Measurements from ENCODE around the gene SLC34A1.

Gene SLC34A1

GRCh38 chr5:177363565-177363964, 20.7 kb upstream of the SLC34A1 start:
- peaks cover 0 to 64% (median 53%) of the 10 kb centered on the region in 4 experiments for H3K4me1 ChIP-seq (ENCODE audit: control extremely low read depth in 1 of 4, control insufficient read depth in 4 of 4, insufficient read depth in 4 of 4, low read length in 3 of 4)
- ChIA-PET POLR2A (no interaction called here), CTCF (interaction anchor here (1.0 to 3.0 kb wide), 6 partner anchors 10 to 40 kb away, joined by 3 to 13 read pairs (median 4); no protein-coding TSS in a partner anchor)
- H3K27ac ChIP-seq (ENCODE audit: insufficient read depth in 1 of 2, low read depth in 1 of 2, low read length in 2 of 2, poor library complexity in 1 of 2, severe bottlenecking in 2 of 2), result no peak overlapping the region
- peak overlapping the region in 3 of 7 experiments; percentile 57 to 74 (median 64) for H3K4me3 ChIP-seq (ENCODE audit: control insufficient read depth in 1 of 7, extremely low read depth in 1 of 7, insufficient read depth in 4 of 7, low read depth in 2 of 7, low read length in 6 of 7)
- WGBS (ENCODE audit: insufficient coverage), result 59% methylated on average over 3 of the region's 10 CpGs
- no peaks in the 10 kb centered on the region for H3K27me3 ChIP-seq (replicated peaks in 2 of 5; ENCODE audit: control insufficient read depth in 4 of 5, insufficient read depth in 5 of 5, low read length in 4 of 5)
- no peak for DNase-seq
- no peaks in the 10 kb centered on the region for H3K9me3 ChIP-seq (ENCODE audit: control extremely low read depth in 1 of 5, control insufficient read depth in 4 of 5, insufficient read depth in 2 of 5, low read depth in 1 of 5, low read length in 4 of 5)
- peaks cover 2 to 33% (median 19%) of the 10 kb centered on the region in 4 experiments for H3K36me3 ChIP-seq (ENCODE audit: control insufficient read depth in 4 of 4, insufficient read depth in 4 of 4, low read length in 3 of 4)

- peaks cover 2 to 37% (median 25%) of the 10 kb centered on the region in 4 experiments for H3K36me3 ChIP-seq (ENCODE audit: control insufficient read depth in 4 of 4, insufficient read depth in 4 of 4, low read length in 3 of 4)
- DNase-seq, result no peak
Observed at GRCh38 chr5:177364159-177364962, 19.9 kb upstream of the SLC34A1 start.

GRCh38 chr5:177365845-177366527, 18.2 kb upstream of the SLC34A1 start:
- 93% methylated on average over 11 of the region's 14 CpGs for WGBS (ENCODE audit: insufficient coverage)
- CTCF ChIA-PET, result interaction anchor here (0.9 to 3.0 kb wide), 8 partner anchors 14 to 112 kb away, joined by 3 to 13 read pairs (median 4); no protein-coding TSS in a partner anchor
- Histone ChIP-seq H3K36me3 (ENCODE audit: control insufficient read depth in 4 of 4, insufficient read depth in 4 of 4, low read length in 3 of 4) (peaks cover 2 to 47% (median 29%) of the 10 kb centered on the region in 4 experiments), H3K27me3 (replicated peaks in 2 of 5; ENCODE audit: control insufficient read depth in 4 of 5, insufficient read depth in 5 of 5, low read length in 4 of 5) (no peaks in the 10 kb centered on the region), H3K4me1 (ENCODE audit: control extremely low read depth in 1 of 4, control insufficient read depth in 4 of 4, insufficient read depth in 4 of 4, low read length in 3 of 4) (peaks cover 0 to 60% (median 48%) of the 10 kb centered on the region in 4 experiments), H3K9me3 (ENCODE audit: control extremely low read depth in 1 of 5, control insufficient read depth in 4 of 5, insufficient read depth in 2 of 5, low read depth in 1 of 5, low read length in 4 of 5) (no peaks in the 10 kb centered on the region), H3K4me3 (ENCODE audit: control insufficient read depth in 1 of 7, extremely low read depth in 1 of 7, insufficient read depth in 4 of 7, low read depth in 2 of 7, low read length in 6 of 7) (no peak overlapping the region), H3K27ac (ENCODE audit: insufficient read depth in 1 of 2, low read depth in 1 of 2, low read length in 2 of 2, poor library complexity in 1 of 2, severe bottlenecking in 2 of 2) (peak overlapping the region in 1 of 2 experiments; percentile 68)
- POLR2A ChIA-PET, result no interaction called here
- no peak for DNase-seq

More at GRCh38 chr5:177364159-177364962, 19.9 kb upstream of the SLC34A1 start:
- Histone ChIP-seq H3K4me1 (ENCODE audit: control extremely low read depth in 1 of 4, control insufficient read depth in 4 of 4, insufficient read depth in 4 of 4, low read length in 3 of 4) (peaks cover 0 to 61% (median 48%) of the 10 kb centered on the region in 4 experiments), H3K27ac (ENCODE audit: insufficient read depth in 1 of 2, low read depth in 1 of 2, low read length in 2 of 2, poor library complexity in 1 of 2, severe bottlenecking in 2 of 2) (no peak overlapping the region), H3K27me3 (replicated peaks in 2 of 5; ENCODE audit: control insufficient read depth in 4 of 5, insufficient read depth in 5 of 5, low read length in 4 of 5) (no peaks in the 10 kb centered on the region), H3K9me3 (ENCODE audit: control extremely low read depth in 1 of 5, control insufficient read depth in 4 of 5, insufficient read depth in 2 of 5, low read depth in 1 of 5, low read length in 4 of 5) (no peaks in the 10 kb centered on the region), H3K4me3 (ENCODE audit: control insufficient read depth in 1 of 7, extremely low read depth in 1 of 7, insufficient read depth in 4 of 7, low read depth in 2 of 7, low read length in 6 of 7) (no peak overlapping the region)
- ChIA-PET POLR2A (no interaction called here), CTCF (interaction anchor here (1.0 to 3.0 kb wide), 9 partner anchors 9 to 47 kb away, joined by 3 to 13 read pairs (median 4); no protein-coding TSS in a partner anchor)
- WGBS (ENCODE audit: insufficient coverage), result 98% methylated on average over 7 of the region's 11 CpGs

- no peak for DNase-seq
- Histone ChIP-seq H3K36me3 (ENCODE audit: control insufficient read depth in 4 of 4, insufficient read depth in 4 of 4, low read length in 3 of 4) (peaks cover 2 to 53% (median 31%) of the 10 kb centered on the region in 4 experiments), H3K27ac (ENCODE audit: insufficient read depth in 1 of 2, low read depth in 1 of 2, low read length in 2 of 2, poor library complexity in 1 of 2, severe bottlenecking in 2 of 2) (peak overlapping the region in 1 of 2 experiments; percentile 68), H3K9me3 (ENCODE audit: control extremely low read depth in 1 of 5, control insufficient read depth in 4 of 5, insufficient read depth in 2 of 5, low read depth in 1 of 5, low read length in 4 of 5) (no peaks in the 10 kb centered on the region), H3K4me3 (ENCODE audit: control insufficient read depth in 1 of 7, extremely low read depth in 1 of 7, insufficient read depth in 4 of 7, low read depth in 2 of 7, low read length in 6 of 7) (no peak overlapping the region), H3K27me3 (replicated peaks in 2 of 5; ENCODE audit: control insufficient read depth in 4 of 5, insufficient read depth in 5 of 5, low read length in 4 of 5) (no peaks in the 10 kb centered on the region), H3K4me1 (ENCODE audit: control extremely low read depth in 1 of 4, control insufficient read depth in 4 of 4, insufficient read depth in 4 of 4, low read length in 3 of 4) (peaks cover 0 to 60% (median 48%) of the 10 kb centered on the region in 4 experiments)
- POLR2A ChIA-PET, result no interaction called here
- WGBS (ENCODE audit: insufficient coverage), result 92% methylated on average over 24 of the region's 36 CpGs
- CTCF ChIA-PET, result interaction anchor here (0.7 to 2.7 kb wide), 7 partner anchors 20 to 112 kb away, joined by 3 to 12 read pairs (median 4); no protein-coding TSS in a partner anchor
Observed at GRCh38 chr5:177366528-177367322, 17.5 kb upstream of the SLC34A1 start.

- DNase-seq, result no peak
- no peaks in the 10 kb centered on the region for H3K27me3 ChIP-seq (replicated peaks in 2 of 5; ENCODE audit: control insufficient read depth in 4 of 5, insufficient read depth in 5 of 5, low read length in 4 of 5)
- peaks cover 5 to 58% (median 35%) of the 10 kb centered on the region in 4 experiments for H3K36me3 ChIP-seq (ENCODE audit: control insufficient read depth in 4 of 4, insufficient read depth in 4 of 4, low read length in 3 of 4)
- H3K4me1 ChIP-seq (ENCODE audit: control extremely low read depth in 1 of 4, control insufficient read depth in 4 of 4, insufficient read depth in 4 of 4, low read length in 3 of 4), result peaks cover 0 to 60% (median 48%) of the 10 kb centered on the region in 4 experiments
- no peak overlapping the region for H3K4me3 ChIP-seq (ENCODE audit: control insufficient read depth in 1 of 7, extremely low read depth in 1 of 7, insufficient read depth in 4 of 7, low read depth in 2 of 7, low read length in 6 of 7)
- no peaks in the 10 kb centered on the region for H3K9me3 ChIP-seq (ENCODE audit: control extremely low read depth in 1 of 5, control insufficient read depth in 4 of 5, insufficient read depth in 2 of 5, low read depth in 1 of 5, low read length in 4 of 5)
- WGBS (ENCODE audit: insufficient coverage), result 97% methylated on average over 41 of the region's 46 CpGs
- H3K27ac ChIP-seq (ENCODE audit: insufficient read depth in 1 of 2, low read depth in 1 of 2, low read length in 2 of 2, poor library complexity in 1 of 2, severe bottlenecking in 2 of 2), result peak overlapping the region in 1 of 2 experiments; percentile 25
- CTCF ChIA-PET, result interaction anchor here (0.7 to 8.2 kb wide), 6 partner anchors 22 to 111 kb away, joined by 3 to 65 read pairs (median 7); no protein-coding TSS in a partner anchor
- POLR2A ChIA-PET, result no interaction called here
Observed at GRCh38 chr5:177367323-177367848, 16.8 kb upstream of the SLC34A1 start.
